Measurements from ENCODE around the gene PODN. TPM values are rescaled to one million over a fixed set of nuclear protein-coding genes. Genes with fewer than 3 reads are reported as not detected.

Gene PODN
- total RNA-seq, 1 experiment from 2014 or later = 0.17 TPM

DNA sequence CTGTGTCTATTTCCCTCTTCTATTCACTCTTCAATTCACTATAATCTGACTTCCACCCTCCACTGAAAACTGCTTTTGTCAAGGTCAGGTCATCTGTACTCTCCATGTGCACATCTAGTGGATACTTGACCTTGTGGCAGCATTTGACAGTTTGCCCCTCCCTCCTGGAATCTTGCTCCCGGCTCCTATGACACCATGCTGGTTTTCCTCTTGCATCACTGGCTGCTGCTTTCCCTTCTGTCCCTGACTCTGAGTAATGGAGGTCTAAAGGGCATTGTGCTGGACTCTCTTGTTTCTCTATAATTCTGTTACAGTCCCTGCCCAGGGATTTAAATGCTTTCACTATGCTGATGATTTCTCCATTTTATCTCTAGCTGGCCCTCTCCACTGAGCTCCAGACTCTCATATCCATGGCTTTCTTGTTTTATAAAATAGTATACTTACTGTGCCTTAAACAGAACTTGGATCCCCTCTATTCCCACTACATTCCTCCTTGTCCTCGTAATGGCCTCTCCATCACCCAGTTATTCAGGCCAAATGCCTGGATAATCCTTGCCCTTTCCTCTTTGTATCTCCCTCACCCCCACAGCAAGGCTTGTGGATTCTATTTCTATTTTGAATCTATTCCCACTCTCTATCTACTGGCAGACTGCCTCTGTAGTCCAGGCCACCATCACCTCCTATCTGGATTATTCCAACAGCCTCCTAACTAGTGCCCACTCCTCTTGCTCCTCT, 36.8 kb upstream of the PODN start:
- Histone ChIP-seq H3K56ac (ENCODE audit: insufficient read length, low read depth, low read length) (no peak overlapping the region), H3K23ac (ENCODE audit: insufficient read length, low read depth, low read length) (no peak overlapping the region), H4K91ac (ENCODE audit: insufficient read length, low read depth, low read length) (no peak overlapping the region), H2BK20ac (ENCODE audit: low read depth, low read length, poor library complexity, severe bottlenecking) (no peak overlapping the region), H3K79me1 (ENCODE audit: insufficient read depth, low read depth, low read length, poor library complexity, severe bottlenecking) (no peaks in the 10 kb centered on the region), H2AFZ (ENCODE audit: low read length) (no peak overlapping the region), H3K27ac (ENCODE audit: insufficient read length, low read depth, low read length) (no peak overlapping the region), H2BK12ac (ENCODE audit: insufficient read length, low read depth, low read length) (no peak overlapping the region), H4K20me1 (ENCODE audit: control insufficient read depth, insufficient read depth, insufficient read length) (no peaks in the 10 kb centered on the region), H3K23me2 (ENCODE audit: insufficient read length, low read depth, low read length, poor library complexity, severe bottlenecking) (no peaks in the 10 kb centered on the region), H3K9ac (ENCODE audit: extremely low read depth, insufficient read length, low read length) (no peak overlapping the region), H2BK120ac (ENCODE audit: low read depth, low read length, poor library complexity, severe bottlenecking) (no peak overlapping the region), H2BK5ac (ENCODE audit: insufficient read length, low read length) (no peak overlapping the region), H2BK15ac (ENCODE audit: low read depth, low read length) (no peak overlapping the region), H3K27me3 (ENCODE audit: insufficient read depth, low read length) (no peaks in the 10 kb centered on the region), H3K79me2 (ENCODE audit: insufficient read depth, low read length) (no peaks in the 10 kb centered on the region), H3K4ac (ENCODE audit: low read depth, low read length) (no peak overlapping the region), H3T11ph (ENCODE audit: low read length) (no peak overlapping the region), H3K18ac (ENCODE audit: insufficient read length, low read depth, low read length) (no peak overlapping the region), H4K8ac (replicated peaks; ENCODE audit: insufficient read length, low read depth, low read length) (no peak overlapping the region), H3K4me2 (ENCODE audit: insufficient read depth, insufficient read length, low read length) (no peak overlapping the region), H3K9me3 (ENCODE audit: control insufficient read depth, low read depth, low read length) (no peaks in the 10 kb centered on the region), H4K5ac (ENCODE audit: insufficient read length, low read depth, low read length) (no peak overlapping the region), H2AK5ac (ENCODE audit: insufficient read length, low read length) (no peak overlapping the region), H3K4me1 (ENCODE audit: insufficient read depth, low read length) (no peaks in the 10 kb centered on the region), H3K14ac (ENCODE audit: insufficient read depth, low read length) (no peak overlapping the region)
- no CpG with 5 or more reads among the region's 2 CpGs for WGBS (ENCODE audit: extremely low coverage, insufficient read length, low lambda C conversion rate)
- Mint-ChIP-seq H3K27me3 (ENCODE audit: low read depth) (no peaks in the 10 kb centered on the region), H3K4me1 (no peaks in the 10 kb centered on the region), H3K27ac (no peak overlapping the region), H3K9me3 (no peaks in the 10 kb centered on the region), H3K36me3 (ENCODE audit: insufficient read depth in 1 of 3, low read depth in 3 of 3) (peaks cover 0 to 6% (median 0%) of the 10 kb centered on the region in 3 experiments; a peak in 2 of 7 replicates), H3K4me3 (no peak overlapping the region)
- TF ChIP-seq, protein P1, sequence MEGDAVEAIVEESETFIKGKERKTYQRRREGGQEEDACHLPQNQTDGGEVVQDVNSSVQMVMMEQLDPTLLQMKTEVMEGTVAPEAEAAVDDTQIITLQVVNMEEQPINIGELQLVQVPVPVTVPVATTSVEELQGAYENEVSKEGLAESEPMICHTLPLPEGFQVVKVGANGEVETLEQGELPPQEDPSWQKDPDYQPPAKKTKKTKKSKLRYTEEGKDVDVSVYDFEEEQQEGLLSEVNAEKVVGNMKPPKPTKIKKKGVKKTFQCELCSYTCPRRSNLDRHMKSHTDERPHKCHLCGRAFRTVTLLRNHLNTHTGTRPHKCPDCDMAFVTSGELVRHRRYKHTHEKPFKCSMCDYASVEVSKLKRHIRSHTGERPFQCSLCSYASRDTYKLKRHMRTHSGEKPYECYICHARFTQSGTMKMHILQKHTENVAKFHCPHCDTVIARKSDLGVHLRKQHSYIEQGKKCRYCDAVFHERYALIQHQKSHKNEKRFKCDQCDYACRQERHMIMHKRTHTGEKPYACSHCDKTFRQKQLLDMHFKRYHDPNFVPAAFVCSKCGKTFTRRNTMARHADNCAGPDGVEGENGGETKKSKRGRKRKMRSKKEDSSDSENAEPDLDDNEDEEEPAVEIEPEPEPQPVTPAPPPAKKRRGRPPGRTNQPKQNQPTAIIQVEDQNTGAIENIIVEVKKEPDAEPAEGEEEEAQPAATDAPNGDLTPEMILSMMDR (conservative IDR thresholded peaks at IDR 0.05) = no peak
- DNase-seq = no peak

Data from H9 (cell line).